AG08395 (cell line): ENCODE data around the gene ARID4B.
"Not testable (repeated sequence)": the region's sequence is repeated elsewhere in the genome, so short reads cannot be mapped to it uniquely, and the experiment has no call there.

ENCODE experiments used
- DNase-seq: peaks from one replicate; pipeline ENCODE4 v3.0.0; 2012; ENCODE audit warnings: mixed read lengths, low spot score

The ARID4B gene

DNA sequence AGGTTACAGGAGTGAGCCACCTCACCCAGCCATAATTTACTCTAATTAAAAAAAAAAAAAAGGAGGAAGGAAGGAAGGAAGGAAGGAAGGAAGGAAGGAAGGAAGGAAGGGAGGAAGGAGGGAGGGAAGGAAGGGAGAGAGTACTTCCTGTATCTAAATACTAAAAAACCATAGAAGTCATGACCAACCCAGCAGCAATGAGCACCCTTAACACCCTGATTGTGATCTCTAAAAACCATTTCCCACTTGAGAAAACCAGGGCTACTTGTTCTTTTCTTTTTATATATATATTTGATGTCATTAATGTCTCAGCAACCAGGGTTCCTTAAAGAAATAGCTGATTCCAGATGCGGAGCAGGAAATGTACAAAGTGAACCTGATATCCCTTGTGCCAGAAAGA is 31.2 kb downstream of the ARID4B start:
- DNase-seq: no peak

DNA sequence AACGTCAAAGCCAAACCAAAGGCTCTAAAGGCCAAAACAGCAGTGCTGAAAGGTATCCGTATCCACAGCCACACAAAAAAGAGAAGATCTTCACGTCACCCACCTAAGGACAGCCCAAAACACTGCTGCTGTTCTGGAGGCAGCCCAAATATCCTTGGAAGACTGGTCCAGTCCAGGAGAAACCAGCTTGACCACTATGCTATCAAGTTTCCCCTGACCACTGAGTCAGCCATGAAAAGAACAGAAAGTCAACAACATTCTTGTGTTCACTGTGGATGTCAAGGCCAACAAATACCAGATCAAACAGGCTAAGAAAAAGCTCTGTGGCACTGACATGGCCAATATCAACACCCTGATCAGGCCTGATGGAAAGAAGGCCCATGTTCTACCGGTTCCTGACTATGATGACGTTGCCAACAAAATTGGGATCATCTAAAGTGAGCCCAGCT is 32.1 kb downstream of the ARID4B start:
- peak; percentile 2 for DNase-seq

DNA sequence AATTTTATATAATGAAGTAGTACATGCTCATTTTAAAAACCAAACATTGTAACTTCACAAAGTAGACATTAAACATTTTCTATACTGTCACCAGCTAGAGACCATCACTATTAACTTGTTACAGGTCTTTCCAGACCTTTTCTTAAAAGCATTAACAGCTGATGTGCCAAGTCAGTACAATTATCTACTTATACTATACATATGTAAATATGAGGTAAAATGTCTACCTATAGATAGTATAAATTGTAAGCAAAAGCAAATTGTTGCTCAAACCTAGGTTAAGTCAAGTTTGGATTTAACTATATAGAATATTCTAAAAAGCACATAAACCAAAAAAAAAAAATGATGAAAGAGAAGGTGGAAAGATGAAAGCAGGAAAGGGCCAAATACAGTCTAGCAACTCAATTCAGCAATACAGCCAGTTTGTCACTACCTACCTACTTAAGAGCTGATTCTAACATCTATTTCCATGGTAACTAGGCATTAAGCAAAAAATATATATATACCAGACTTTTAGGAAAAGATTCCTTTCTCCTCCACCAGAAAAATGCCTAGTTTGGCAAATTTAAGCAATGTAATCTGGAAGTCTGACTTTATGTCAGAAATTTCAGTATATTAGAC is 34.5 kb downstream of the ARID4B start:
- no peak for DNase-seq

DNA sequence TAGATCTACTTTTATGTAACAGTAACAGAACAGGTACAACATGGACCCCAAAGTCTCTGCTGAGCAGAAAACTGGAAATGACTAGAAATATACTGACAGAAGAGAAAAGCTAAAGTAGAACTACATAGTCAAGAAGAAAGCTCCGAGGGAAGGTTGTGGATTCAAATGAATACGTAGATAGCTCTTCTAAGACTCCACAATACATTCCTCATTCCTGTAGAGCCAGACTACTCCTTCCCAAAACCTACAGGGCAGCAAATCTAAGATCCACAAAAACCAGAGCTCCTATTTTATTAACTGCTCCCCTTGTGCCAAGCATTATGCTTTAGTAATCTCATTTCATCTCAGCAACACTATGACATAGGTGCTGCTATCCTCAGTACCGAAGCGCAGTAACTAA is 35.2 kb downstream of the ARID4B start:
- no peak for DNase-seq

DNA sequence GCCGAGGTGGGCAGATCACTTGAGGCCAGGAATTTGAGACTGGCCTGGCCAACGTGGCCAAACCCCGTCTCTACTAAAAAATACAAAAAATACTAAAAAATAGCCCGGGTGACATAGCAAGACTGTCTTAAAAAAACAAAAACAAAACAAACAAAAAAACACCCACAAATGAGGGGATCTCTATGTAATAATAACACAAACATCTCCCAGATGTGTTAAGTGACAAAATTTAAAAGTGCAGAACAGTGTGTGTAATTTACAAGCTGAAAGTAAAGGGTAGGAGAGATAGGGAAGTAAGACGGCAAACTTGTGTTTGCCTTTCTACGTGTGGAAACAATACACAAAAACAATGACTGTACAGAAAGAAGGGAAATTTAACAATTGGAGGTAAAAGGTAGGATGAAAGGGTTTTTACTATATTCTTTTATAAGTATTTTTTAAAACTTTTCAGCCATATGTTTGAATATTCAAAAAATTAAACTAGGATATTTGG is 36.3 kb downstream of the ARID4B start:
- no peak for DNase-seq

DNA sequence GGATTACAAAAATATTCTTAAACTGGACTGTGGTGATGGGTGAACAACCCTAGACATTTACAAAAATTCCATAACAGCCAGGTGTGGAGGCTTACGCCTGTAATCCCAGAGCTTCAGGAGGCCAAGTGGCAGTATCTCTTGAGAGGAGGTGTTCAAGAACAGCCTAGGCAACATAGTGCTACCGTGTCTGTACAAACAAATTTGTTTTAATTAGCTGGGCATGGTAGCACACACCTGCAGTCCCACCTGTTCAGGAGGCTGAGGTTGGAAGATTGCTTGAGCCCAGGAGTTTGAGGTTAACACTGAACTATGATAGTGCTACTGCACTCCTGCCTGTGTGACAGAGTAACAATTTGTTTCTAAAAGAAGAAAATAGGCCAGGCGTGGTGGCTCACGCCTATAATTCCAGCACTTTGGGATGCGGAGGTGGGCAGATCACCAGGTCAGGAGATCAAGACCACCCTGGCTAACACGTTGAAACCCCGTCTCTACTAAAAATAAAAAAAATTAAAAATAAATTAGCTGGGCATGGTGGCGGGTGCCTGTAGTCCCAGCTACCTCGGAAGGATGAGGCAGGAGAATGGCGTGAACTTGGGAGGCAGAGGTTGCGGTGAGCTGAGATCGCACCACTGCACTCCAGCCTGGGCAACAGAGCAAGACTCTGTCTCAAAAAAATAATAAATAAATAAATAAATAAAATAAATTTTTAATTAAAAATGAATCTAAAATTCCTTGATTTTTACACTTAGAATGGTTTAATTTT is 37.1 kb downstream of the ARID4B start:
- no peak for DNase-seq

DNA sequence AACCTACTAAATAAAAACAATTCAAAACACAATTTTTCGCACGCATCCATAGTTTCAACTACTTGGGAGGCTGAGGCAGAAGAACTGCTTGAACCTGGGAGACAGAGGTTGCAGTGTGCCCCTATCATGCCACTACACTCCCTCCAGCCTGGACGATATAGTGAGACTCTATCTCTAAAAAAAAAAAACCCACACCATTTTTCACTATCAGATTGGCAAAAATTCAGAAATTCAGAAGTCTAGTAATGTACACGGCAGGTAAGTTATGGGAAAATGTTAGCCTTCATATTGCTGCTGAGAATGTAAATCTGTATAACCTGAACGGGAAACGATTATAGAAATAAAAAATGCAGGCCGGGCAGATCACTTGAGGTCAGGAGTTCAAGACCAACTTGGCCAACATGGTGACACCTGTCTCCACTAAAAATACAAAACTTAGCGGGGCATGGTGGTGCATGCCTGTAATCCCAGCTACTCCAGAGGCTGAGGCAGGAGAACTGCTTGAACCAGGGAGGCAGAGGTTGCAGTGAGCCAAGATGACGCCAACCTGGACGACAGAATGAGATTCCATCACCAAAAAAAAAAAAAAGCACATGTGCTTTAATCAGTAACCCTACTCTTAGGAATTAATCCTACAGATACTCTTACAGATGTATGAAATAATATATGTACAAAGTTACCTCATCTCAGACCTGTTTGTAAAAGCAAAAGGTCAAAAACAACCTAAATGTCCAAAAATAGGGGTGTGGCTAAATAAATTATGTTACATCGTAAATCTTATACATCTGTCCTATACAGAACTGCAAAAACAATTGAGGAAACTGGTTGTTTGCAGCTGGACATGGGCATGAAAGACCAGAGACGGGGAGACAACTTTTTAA is 37.9 kb downstream of the ARID4B start:
- no peak for DNase-seq

DNA sequence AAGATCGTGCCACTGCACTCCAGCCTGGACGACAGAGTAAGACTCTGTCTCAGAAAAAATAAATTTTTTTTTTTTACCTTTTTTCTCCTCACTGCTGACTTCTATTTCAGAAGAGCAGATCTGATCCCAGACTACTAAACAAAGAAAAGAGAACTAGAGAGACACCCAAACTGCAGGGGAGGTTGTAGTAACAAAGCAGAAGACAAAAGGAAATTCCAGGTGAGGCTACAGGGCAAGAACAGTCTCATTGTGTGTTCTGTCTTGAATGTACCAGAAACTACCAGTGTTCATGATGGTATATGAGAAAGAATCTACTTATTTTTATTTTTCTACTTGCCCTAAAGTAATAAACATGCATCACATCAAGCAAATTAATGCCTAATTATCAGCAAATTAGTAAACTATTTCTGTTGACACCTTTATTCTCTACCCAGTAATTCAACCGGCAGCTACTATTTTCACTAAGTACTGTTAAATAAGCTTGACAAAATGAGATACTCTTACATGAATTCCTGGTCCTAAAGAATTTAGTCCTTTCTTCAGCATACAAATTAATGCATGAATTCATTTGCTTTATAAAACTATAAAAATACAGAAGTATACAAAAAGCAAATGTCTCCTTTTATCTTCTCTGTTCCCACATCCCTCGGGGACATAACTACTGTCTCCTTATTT is 40.6 kb downstream of the ARID4B start:
- no peak for DNase-seq

DNA sequence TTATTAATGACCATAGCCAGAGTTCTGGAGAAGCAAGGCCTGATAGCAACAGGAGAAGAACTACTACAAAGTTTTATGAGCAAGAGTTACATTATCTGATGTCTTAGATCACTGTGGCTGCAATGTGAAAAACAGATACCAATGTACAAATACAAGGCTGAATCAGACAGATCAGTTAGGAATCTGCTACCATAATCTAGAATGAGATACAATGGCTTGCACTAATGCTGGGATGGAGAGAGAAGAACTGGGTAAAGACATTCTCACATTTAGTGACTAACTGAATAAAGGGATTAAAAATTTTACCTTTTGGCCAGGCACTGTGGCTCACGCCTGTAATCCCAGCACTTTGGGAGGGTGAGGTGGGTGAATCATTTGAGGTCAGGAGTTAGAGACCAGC is 41.3 kb downstream of the ARID4B start:
- peak; percentile 6 for DNase-seq

DNA sequence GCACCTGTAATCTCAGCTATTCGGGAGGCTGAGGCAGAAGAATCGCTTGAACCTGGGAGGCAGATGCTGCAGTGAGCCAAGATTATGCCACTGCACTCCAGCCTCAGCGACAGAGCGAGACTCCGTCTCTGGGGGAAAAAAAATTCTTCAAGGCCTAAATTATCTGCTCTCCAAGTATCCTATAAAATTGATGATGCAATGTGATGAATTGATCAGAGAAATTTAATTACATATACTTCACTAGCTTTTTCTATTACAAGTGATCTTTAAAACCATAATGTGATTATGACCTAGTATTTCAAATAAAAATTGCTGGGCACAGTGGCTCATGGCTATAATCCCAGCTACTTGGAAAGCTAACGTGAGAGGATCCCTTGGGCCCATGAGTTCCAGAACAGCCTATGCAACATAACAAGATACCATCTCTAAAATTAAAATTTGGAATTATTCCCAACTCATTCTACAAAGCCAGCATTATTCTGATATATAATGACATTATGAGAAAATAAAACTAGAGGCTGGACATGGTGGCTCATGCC is 43.7 kb downstream of the ARID4B start:
- DNase-seq: no peak

DNA sequence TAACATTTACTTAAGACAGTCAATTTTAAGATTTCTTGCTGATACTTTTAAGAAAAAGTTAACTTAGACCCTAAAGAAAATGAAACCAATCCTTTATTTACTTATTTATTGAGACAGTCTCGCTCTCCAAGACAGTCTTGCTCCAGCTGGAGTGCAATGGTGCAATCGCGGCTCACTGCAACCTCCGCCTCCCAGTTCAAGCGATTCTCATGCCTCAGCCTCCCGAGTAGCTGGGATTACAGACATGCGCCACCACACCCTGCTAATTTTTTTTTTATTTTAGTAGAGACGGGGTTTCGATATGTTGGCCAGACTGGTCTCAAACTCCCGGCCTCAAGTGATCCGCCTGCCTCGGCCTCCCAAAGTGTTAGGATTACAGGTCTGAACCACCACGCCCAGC is 44.3 kb downstream of the ARID4B start:
- not testable (repeated sequence) for DNase-seq

DNA sequence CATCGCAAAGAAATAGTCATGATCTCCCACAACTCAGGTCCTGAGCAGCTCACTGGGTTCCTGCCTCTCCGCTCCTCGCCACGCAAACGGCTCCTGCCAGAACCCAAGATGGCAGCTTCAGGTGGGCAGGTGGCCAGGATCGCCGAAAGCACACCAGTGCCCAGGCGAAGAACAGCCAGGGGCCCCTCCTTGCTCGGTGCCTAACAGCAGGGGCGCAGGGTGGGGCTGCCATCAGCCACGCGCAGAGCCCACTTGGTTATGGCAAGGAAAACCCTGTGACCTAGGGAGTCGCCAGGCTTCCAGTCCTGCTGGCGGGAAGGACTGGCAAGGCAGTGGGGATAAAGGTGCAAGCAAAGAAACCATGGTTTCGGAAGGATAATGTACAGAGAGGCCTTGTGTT is 47.5 kb downstream of the ARID4B start:
- DNase-seq: no peak

DNA sequence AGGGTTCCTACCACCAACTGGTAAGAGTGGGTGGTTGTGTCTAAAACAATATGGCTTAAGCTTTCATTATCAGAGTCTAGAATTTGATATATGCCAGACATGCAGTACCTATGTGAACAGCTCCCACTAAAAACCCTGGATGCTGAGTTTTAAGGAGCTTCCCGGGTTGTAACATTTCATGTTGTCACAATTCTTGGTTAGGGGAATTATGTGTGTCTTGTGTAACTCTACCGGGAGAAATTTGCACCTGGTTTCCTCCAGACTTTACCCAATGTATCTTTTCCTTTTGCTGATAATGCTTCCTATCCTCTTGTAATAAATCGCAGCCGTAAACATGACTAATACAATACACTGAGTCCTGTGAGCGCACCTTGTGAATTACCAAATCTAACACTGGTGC is 48.3 kb downstream of the ARID4B start:
- DNase-seq: no peak

DNA sequence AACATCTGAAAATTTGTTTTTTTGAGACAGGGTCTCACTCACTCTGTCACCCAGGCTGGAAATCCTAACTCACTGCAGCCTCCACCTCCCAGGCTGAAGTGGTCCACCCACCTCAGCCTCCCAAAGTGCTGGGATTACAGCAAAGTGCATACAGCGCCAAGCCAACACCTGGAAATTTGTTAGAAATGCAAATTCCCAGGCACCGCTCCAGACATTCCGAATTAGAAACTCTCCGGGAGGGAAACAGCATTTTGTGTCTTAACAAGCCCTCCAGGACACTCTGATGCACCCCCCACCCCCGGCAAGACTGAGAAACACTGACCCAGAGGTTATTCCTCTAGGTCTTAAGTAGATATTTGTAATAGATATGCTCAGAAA is 49.1 kb downstream of the ARID4B start:
- no peak for DNase-seq

DNA sequence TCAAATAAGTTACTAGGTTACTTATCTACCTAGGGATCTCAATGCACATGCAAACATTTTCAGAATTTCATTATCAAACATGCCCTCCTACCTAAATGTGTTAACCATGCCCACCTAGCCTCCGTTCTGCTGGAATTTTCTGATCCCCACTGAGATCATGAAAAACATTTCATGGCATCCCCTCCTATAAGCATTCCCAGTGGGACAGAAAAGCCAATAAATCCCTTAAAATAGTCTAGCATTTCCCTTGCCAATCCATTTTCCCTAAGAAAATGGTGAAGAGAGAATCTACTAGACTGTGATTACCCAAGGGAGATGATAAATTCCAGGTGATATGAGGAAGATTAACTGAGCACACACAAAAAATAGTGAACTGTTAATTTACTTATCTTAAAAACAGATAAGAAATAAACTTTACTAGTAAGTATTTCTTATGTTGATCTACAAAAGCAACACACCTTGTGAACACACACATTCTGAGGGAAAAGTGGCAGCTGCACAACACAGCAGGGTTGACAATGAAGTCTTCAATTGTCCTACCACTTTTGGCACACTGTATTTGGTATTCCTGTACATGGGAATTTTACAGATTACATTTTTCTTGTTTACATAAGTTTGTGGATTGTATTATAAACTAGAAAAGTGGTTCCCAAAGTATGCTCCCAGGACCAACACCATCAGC is 49.6 kb downstream of the ARID4B start:
- DNase-seq: no peak

DNA sequence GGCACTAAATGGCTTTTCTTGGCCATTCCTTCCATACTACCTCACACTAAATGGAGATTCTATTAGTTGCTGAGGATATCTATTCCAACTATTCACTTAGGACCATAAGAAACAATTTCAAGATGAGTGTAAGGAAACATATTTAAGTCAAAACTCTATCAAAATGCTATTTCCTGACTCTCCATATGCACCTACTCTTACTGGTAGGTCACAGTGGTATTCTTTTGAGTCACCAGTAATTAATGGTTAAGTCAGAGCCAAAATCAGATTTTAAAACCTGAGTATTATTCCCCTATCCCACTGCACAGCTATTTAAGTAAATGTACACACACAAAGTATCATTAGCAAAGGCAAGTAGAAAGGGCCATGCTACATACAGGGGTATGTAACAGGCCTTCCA is 50.3 kb downstream of the ARID4B start:
- no peak for DNase-seq

DNA sequence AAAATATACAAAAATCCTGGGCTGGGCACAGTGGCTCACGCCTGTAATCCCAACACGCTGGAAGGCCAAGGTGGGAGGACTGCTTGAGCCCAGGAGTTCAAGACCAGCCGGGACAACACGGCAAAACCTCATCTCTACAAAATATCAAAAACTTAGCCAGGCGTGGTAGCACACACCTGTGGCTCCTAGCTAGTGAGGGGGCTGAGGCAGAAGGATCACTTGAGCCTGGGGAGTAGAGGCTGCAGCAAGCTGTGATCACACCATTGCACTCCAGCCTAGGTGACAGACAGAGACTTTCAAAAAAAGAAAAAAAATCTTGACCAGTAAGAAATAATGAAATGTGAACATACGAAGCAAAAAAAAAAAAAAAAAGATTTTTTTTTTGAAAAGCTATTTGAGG is 52.1 kb downstream of the ARID4B start:
- DNase-seq: no peak

DNA sequence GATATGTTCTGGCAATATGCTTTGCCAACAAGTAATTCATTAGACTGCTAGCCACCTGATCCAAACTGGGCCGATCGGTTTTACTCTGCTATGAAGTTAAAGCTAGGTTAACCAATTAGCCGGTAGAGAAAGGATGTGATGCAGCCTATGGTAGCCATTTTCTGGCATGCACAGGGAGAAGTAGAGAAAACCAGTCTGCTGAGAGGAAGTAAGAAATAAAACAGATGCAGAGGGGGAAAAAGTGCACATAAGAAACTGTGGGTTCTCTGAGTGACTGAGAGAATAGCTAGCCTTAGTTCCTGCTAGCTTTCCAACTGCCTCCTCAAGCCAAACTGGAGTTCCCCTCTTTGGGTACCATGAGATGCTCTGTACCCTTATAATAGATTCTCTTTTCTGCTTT is 52.8 kb downstream of the ARID4B start:
- no peak for DNase-seq

DNA sequence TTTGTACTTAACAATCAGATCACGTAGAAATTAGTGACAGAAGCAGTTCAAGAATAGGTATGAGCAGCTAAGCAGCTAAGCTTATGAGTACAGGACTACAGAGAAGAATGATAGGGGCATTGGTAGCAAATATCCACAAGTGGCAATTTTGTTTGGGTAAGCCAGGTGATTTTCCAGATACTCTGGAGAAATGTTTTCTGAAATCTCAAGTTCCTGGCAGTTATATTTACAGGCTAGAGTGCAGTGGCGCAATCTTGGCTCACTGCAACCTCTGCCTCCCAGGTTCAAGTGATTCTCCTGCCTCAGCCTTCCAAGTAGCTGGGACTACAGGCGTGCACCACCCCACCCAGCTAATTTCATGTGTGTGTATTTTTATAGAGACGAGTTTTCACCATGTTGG is 55.1 kb downstream of the ARID4B start:
- no peak for DNase-seq

DNA sequence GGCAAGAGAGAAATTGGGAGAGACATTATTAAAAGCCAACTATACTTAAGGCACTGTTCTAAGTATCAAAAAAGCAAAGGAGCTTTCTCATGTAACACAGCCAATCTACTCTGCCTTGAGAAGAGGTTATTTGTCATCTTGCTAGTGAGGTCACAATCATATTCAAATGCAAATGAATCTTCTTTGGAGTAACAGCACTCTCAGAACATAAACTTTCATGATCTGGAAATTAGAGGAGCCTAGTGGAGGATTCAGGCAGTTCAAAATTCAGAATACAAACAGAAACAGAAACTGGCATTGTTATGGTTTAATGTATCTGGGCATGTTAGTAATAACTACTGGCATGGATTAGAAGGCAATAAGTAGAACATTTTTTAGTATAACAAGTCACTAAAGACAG is 57.4 kb downstream of the ARID4B start:
- DNase-seq: peak; percentile 49

DNA sequence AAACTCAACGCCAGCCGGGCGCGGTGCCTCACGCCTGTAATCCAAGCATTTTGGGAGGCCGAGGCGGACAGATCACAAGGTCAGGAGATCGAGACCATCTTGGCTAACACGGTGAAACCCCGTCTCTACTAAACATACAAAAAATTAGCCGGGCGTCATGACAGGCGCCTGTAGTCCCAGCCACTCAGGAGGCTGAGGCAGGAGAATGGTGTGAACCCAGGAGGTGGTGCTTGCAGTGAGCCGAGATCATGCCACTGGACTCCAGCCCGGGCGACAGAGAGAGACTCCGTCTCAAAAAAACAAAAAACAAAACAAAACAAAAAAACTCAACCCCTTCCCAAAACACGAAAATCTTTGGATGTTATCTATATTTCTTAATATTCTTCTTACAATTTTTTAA is 58.0 kb downstream of the ARID4B start:
- not testable (repeated sequence) for DNase-seq
